OCI-LY7 (cell line): ENCODE results near the gene LINGO4. TPM values are rescaled to one million over a fixed set of nuclear protein-coding genes. Genes with fewer than 3 reads are reported as not detected.

ENCODE experiments used
- BruUV-seq: library from RNA; stranded (reverse); fragments of 400-500 nt; replicated peaks from 2 replicates; lab custom pipeline; 2021; lab: Mats Ljungman, UMichigan
- CTCF ChIA-PET: fragments of 300-600 bp; sonication (Branson Sonifier 250); formaldehyde crosslinking; loops from one replicate; lab custom pipeline; 2022; ENCODE audit warnings: antibody characterized with exemption; ENCODE audit not compliant: unreplicated experiment; lab: Charles Lee
- POLR2A ChIA-PET: fragments of 300-600 bp; sonication (Branson Sonifier 250); formaldehyde crosslinking; loops from one replicate; lab custom pipeline; 2022; ENCODE audit warnings: antibody characterized with exemption; lab: Charles Lee
- DNase-seq: peaks from one replicate; pipeline ENCODE4 v3.0.0-alpha.2; 2015; ENCODE audit warnings: low spot score
- H2AFZ ChIP-seq: fragments of 200-600 bp; sonication (generic), shearing (Covaris generic); 2 replicates; pipeline ENCODE4 v1.6.1; 2014; ENCODE audit warnings: mild to moderate bottlenecking, antibody characterized with exemption, low read length, moderate library complexity
- H3K27ac ChIP-seq: fragments of 200-600 bp; sonication (generic); 2 replicates; pipeline ENCODE4 v1.5.1; 2014; ENCODE audit warnings: mixed run types, low read depth, mild to moderate bottlenecking, moderate library complexity, low read length, inconsistent platforms; ENCODE audit not compliant: poor library complexity, severe bottlenecking
- H3K36me3 ChIP-seq: fragments of 200-600 bp; sonication (generic); 2 replicates; pipeline ENCODE4 v1.6.1; 2014; ENCODE audit warnings: mild to moderate bottlenecking, antibody characterized with exemption, low read length, moderate library complexity, mixed read lengths; ENCODE audit not compliant: insufficient read depth
- H3K4me1 ChIP-seq: fragments of 200-600 bp; sonication (generic); 2 replicates; pipeline ENCODE4 v1.5.1; 2014; ENCODE audit warnings: mild to moderate bottlenecking, low read length; ENCODE audit not compliant: insufficient read depth, poor library complexity, severe bottlenecking
- H3K4me2 ChIP-seq: fragments of 200-600 bp; sonication (generic); 2 replicates; pipeline ENCODE4 v1.6.1; 2014; ENCODE audit warnings: mild to moderate bottlenecking, low read length
- H3K4me3 ChIP-seq: fragments of 200-600 bp; sonication (generic); 2 replicates; pipeline ENCODE4 v1.5.1; 2014; ENCODE audit warnings: mild to moderate bottlenecking, low read depth, low read length; ENCODE audit not compliant: poor library complexity, severe bottlenecking
- H3K79me2 ChIP-seq: fragments of 200-600 bp; sonication (generic); 2 replicates; pipeline ENCODE4 v1.6.1; 2016; ENCODE audit warnings: low read depth, mild to moderate bottlenecking, low read length, moderate library complexity, mixed read lengths; ENCODE audit not compliant: insufficient read depth
- H3K9me2 ChIP-seq: fragments of 200-600 bp; sonication (generic); 2 replicates; pipeline ENCODE4 v1.6.1; 2016; ENCODE audit warnings: mild to moderate bottlenecking, low read length, mixed read lengths; ENCODE audit not compliant: insufficient read depth
- H3K9me3 ChIP-seq: fragments of 200-600 bp; sonication (generic); 2 replicates; pipeline ENCODE4 v1.6.1; 2014; ENCODE audit warnings: mild to moderate bottlenecking, mixed run types, low read length, mixed read lengths
- H4K20me1 ChIP-seq: fragments of 200-600 bp; sonication (generic); 2 replicates; pipeline ENCODE4 v1.6.1; 2014; ENCODE audit warnings: mild to moderate bottlenecking, antibody characterized with exemption, low read length, moderate library complexity, mixed read lengths; ENCODE audit not compliant: insufficient read depth
- EZH2phosphoT487 ChIP-seq: fragments of 200-600 bp; sonication (generic); IDR thresholded peaks from 2 replicates; pipeline ENCODE4 v1.6.1; 2018; ENCODE audit warnings: low read depth, borderline replicate concordance, mild to moderate bottlenecking, mixed run types, antibody characterized with exemption, low read length, moderate library complexity, mixed read lengths
- intact Hi-C: fragments of 100-400 bp; cut with micrococcal nuclease; formaldehyde crosslinking; loops from one replicate; pipeline ENCODE4 v1.10.0; 2022; ENCODE audit not compliant: unreplicated experiment
- total RNA-seq, 2 experiments: library from RNA; depleted of rRNA in 1 of 2; stranded (reverse); fragments of >200 nt in 1 of 2; shearing (Covaris generic) in 1 of 2; gene quantifications; 2 replicates each; pipeline ENCODE4 v1.2.3, GENCODE V29; 2014 to 2022
- TF ChIP-seq, protein P1 (sequence below): fragments of 200-600 bp; sonication (generic); conservative IDR thresholded peaks from 2 replicates; pipeline ENCODE4 v1.5.1; 2014; ENCODE audit warnings: mild to moderate bottlenecking, antibody characterized with exemption, low read length, moderate library complexity, mixed read lengths

The LINGO4 gene
- total RNA-seq, 2 experiments from 2014 or later, result not detected

- TF ChIP-seq, protein P1, sequence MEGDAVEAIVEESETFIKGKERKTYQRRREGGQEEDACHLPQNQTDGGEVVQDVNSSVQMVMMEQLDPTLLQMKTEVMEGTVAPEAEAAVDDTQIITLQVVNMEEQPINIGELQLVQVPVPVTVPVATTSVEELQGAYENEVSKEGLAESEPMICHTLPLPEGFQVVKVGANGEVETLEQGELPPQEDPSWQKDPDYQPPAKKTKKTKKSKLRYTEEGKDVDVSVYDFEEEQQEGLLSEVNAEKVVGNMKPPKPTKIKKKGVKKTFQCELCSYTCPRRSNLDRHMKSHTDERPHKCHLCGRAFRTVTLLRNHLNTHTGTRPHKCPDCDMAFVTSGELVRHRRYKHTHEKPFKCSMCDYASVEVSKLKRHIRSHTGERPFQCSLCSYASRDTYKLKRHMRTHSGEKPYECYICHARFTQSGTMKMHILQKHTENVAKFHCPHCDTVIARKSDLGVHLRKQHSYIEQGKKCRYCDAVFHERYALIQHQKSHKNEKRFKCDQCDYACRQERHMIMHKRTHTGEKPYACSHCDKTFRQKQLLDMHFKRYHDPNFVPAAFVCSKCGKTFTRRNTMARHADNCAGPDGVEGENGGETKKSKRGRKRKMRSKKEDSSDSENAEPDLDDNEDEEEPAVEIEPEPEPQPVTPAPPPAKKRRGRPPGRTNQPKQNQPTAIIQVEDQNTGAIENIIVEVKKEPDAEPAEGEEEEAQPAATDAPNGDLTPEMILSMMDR, result no peak
- no peak for TF ChIP-seq EZH2phosphoT487
- Histone ChIP-seq H3K27ac (no peak overlapping the region), H3K9me2 (no peaks in the 10 kb centered on the region), H3K79me2 (no peaks in the 10 kb centered on the region), H3K9me3 (no peaks in the 10 kb centered on the region), H3K4me3 (no peak overlapping the region), H2AFZ (no peak overlapping the region), H4K20me1 (no peaks in the 10 kb centered on the region), H3K4me1 (peaks cover 6% of the 10 kb centered on the region), H3K36me3 (no peaks in the 10 kb centered on the region), H3K4me2 (no peak overlapping the region)
- BruUV-seq, result no TSS peak
- ChIA-PET POLR2A (no interaction called here), CTCF (no interaction called here)
- intact Hi-C loops, result loop anchor here (5.0 kb wide), 1 partner anchor 391 kb away; no protein-coding TSS in a partner anchor
- no peak for DNase-seq
Observed at GRCh38 chr1:151833172-151833900, 28.1 kb upstream of the LINGO4 start.

DNA sequence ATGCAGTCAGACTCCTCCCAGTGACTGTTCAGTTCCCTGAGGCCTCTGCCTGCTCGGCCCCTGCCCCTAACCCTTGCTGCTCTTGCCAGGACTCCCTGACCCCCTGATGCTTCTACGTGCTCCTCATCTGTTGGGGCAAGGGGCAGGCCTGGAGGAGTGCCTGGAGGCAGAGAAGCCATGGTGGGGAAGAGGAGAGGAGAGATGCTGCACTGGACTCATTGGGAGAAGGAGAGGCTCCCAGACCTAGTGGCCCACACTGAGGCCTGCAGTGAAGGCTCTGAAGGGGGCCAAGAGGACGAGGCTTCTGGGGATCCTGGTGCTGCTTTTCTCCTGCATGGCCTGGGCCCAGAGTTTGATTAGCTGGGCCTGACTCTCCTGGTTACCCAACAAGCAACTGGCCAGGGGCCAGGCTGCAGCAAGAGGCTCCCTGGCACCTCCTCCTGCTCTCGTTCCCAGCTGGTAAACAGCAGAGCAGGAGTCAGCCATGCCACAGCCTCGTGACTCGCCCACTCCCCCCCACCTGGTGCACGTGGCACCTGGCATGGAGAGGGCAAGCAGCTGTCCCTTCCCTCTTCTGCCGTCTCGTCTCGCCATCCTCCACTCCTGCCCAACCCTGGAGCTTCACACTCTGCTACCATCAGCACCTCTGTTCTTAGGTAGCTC is 27.2 kb upstream of the LINGO4 start:
- Histone ChIP-seq H3K9me3 (no peaks in the 10 kb centered on the region), H3K4me3 (no peak overlapping the region), H3K27ac (no peak overlapping the region), H3K9me2 (no peaks in the 10 kb centered on the region), H3K4me2 (no peak overlapping the region), H3K36me3 (no peaks in the 10 kb centered on the region), H4K20me1 (no peaks in the 10 kb centered on the region), H3K4me1 (peaks cover 6% of the 10 kb centered on the region), H2AFZ (0 out of 2 replicates have a peak overlapping the region, but pooled peaks have one; percentile 5), H3K79me2 (no peaks in the 10 kb centered on the region)
- no peak for DNase-seq
- POLR2A ChIA-PET, result no interaction called here
- TF ChIP-seq, protein P1, result no peak
- TF ChIP-seq EZH2phosphoT487, result no peak
- no TSS peak for BruUV-seq
- intact Hi-C loops, result loop anchor here (5.0 kb wide), 1 partner anchor 390 kb away; no protein-coding TSS in a partner anchor
- CTCF ChIA-PET, result no interaction called here
